Esophagus muscularis mucosa (tissue), 3 donors: ENCODE data around the gene RAB37.

Experiments
- CTCF ChIP-seq, 3 experiments: fragments of 200-600 bp in 2 of 3; fragments of 450-650 bp in 1 of 3; sonication (generic) in 2 of 3; IDR thresholded peaks; one replicate each; pipeline ENCODE4 v1.5.1; 2017 to 2019; ENCODE audit warnings: antibody characterized with exemption in 3 of 3, mild to moderate bottlenecking in 2 of 3, moderate library complexity in 1 of 3
- POLR2A ChIP-seq: fragments of 450-650 bp; IDR thresholded peaks from one replicate; pipeline ENCODE4 v1.6.1; 2017; ENCODE audit warnings: antibody characterized with exemption, moderate library complexity, mild to moderate bottlenecking, low read depth
- POLR2AphosphoS5 ChIP-seq, 2 donors: sonication (generic); formaldehyde crosslinking; IDR thresholded peaks; one replicate each; pipeline ENCODE4 v1.6.1; 2017; ENCODE audit warnings: antibody characterized with exemption in 2 of 2

GRCh38 chr17:74792586-74793105 lies 55.6 kb downstream of the RAB37 start:
- TF ChIP-seq CTCF (IDR thresholded peaks at IDR 0.05), result no peak
- TF ChIP-seq POLR2AphosphoS5 (IDR thresholded peaks at IDR 0.05), result no peak
- TF ChIP-seq POLR2A, result no peak
